ENCODE results near the gene OSBP2. TPM values are rescaled to one million over a fixed set of nuclear protein-coding genes. Genes with fewer than 3 reads are reported as not detected.

OSBP2 gene
- total and polyA plus RNA-seq, 2 donors: 0.46 to 1.4 TPM

DNA sequence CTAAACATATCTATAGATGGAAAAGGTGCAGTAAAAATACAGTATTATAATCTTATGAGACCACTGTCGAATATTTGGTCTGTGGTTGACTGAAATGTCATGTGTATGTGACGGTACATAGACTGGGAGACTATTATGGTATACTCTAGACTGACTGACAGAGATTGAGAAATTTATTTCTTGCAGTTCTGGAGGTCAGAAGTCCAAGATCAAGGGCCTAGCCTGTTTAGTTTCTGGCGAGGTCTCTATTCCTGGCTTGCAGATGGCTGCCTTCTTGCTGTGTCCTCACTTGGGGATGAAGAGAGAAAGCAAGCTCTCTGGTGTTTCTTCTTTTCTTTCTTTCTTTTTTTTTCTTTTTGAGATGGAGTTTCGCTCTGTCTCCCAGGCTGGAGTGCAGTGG, 7.3 kb upstream of the OSBP2 start:
- H3K9me3 ChIP-seq (ENCODE audit: control insufficient read depth in 2 of 2, insufficient read depth in 1 of 2, low read length in 1 of 2): no peaks in the 10 kb centered on the region
- no peak for DNase-seq (ENCODE audit: low read depth in 6 of 9, low spot score in 9 of 9)
- H3K27ac ChIP-seq (ENCODE audit: low read depth in 1 of 2, low read length in 1 of 2): no peak overlapping the region
- no peak overlapping the region for H3K4me3 ChIP-seq (ENCODE audit: low read length in 2 of 2)
- 95% methylated on average over 4 of the region's 4 CpGs for WGBS
- H3K4me1 ChIP-seq (ENCODE audit: control insufficient read depth in 2 of 2, insufficient read depth in 2 of 2, low read length in 2 of 2): no peaks in the 10 kb centered on the region
- H3K36me3 ChIP-seq (ENCODE audit: control insufficient read depth in 2 of 2, insufficient read depth in 2 of 2, low read length in 1 of 2): no peaks in the 10 kb centered on the region
- peaks cover 0 to 11% of the 10 kb centered on the region in 2 donors for H3K27me3 ChIP-seq (ENCODE audit: control insufficient read depth in 2 of 2, insufficient read depth in 1 of 2, low read length in 1 of 2)

DNA sequence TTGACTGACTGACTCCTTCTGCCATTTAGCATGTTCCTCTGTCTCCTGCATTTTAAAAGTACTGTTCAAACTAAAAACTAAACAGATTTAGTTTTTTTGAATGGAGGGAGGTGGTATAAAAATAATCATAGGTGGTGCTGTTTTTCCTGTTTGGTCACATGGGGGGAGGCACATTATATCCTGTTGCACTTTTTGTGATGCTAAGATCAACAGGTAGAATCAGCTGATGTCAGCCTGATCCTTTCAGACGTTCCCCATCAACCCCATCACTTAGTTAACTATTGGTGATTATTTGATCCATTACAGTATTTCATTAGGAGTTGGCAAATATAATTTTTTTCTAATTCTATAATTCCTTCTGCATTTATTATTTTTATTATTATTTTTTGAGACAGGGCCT, 5.1 kb upstream of the OSBP2 start:
- Histone ChIP-seq H3K4me3 (ENCODE audit: low read length in 2 of 2) (no peak overlapping the region), H3K27ac (ENCODE audit: low read depth in 1 of 2, low read length in 1 of 2) (no peak overlapping the region)

DNA sequence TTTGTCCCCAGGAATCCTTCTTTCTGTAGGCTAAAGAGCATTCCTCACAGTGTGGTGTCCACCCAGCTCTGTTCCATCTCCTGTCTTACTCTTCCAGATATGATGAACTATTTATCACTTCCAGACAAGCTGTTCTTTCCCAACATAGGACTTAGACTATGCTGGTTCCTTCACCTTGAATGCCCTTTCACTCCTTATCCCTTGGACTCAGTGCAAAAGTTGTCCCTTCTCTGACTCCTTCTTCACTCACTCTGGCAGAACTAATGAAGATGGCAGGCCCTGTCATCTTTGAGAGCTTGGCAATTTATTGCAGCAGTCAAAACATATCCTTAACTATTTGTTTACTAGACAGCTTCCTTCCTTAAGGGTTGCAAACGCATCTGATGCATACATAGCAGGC, 3.5 kb upstream of the OSBP2 start:
- H3K27ac ChIP-seq (ENCODE audit: low read depth in 1 of 2, low read length in 1 of 2): no peak overlapping the region
- WGBS: 90% methylated on average over 1 of the region's 1 CpG
- peaks cover 3 to 5% of the 10 kb centered on the region in 2 donors for H3K4me1 ChIP-seq (ENCODE audit: control insufficient read depth in 2 of 2, insufficient read depth in 2 of 2, low read length in 2 of 2)
- H3K36me3 ChIP-seq (ENCODE audit: control insufficient read depth in 2 of 2, insufficient read depth in 2 of 2, low read length in 1 of 2): no peaks in the 10 kb centered on the region
- H3K27me3 ChIP-seq (ENCODE audit: control insufficient read depth in 2 of 2, insufficient read depth in 1 of 2, low read length in 1 of 2): peaks cover 32 to 46% of the 10 kb centered on the region in 2 donors
- peaks cover 0 to 3% of the 10 kb centered on the region in 2 donors for H3K9me3 ChIP-seq (ENCODE audit: control insufficient read depth in 2 of 2, insufficient read depth in 1 of 2, low read length in 1 of 2)
- H3K4me3 ChIP-seq (ENCODE audit: low read length in 2 of 2): no peak overlapping the region
- DNase-seq (ENCODE audit: low read depth in 6 of 9, low spot score in 9 of 9): no peak

More for the DNA sequence above, 5.1 kb upstream of the OSBP2 start:
- Histone ChIP-seq H3K9me3 (ENCODE audit: control insufficient read depth in 2 of 2, insufficient read depth in 1 of 2, low read length in 1 of 2) (no peaks in the 10 kb centered on the region), H3K36me3 (ENCODE audit: control insufficient read depth in 2 of 2, insufficient read depth in 2 of 2, low read length in 1 of 2) (no peaks in the 10 kb centered on the region), H3K4me1 (ENCODE audit: control insufficient read depth in 2 of 2, insufficient read depth in 2 of 2, low read length in 2 of 2) (peaks cover 3 to 5% of the 10 kb centered on the region in 2 donors), H3K27me3 (ENCODE audit: control insufficient read depth in 2 of 2, insufficient read depth in 1 of 2, low read length in 1 of 2) (peaks cover 17 to 31% of the 10 kb centered on the region in 2 donors)
- 79% methylated on average over 1 of the region's 1 CpG for WGBS
- no peak for DNase-seq (ENCODE audit: low read depth in 6 of 9, low spot score in 9 of 9)

- Histone ChIP-seq H3K27ac (ENCODE audit: low read depth in 1 of 2, low read length in 1 of 2) (peak overlapping the region in 1 of 2 donors; percentile 31), H3K27me3 (ENCODE audit: control insufficient read depth in 2 of 2, insufficient read depth in 1 of 2, low read length in 1 of 2) (peaks cover 36 to 66% of the 10 kb centered on the region in 2 donors), H3K4me1 (ENCODE audit: control insufficient read depth in 2 of 2, insufficient read depth in 2 of 2, low read length in 2 of 2) (peaks cover 3 to 5% of the 10 kb centered on the region in 2 donors), H3K36me3 (ENCODE audit: control insufficient read depth in 2 of 2, insufficient read depth in 2 of 2, low read length in 1 of 2) (no peaks in the 10 kb centered on the region), H3K9me3 (ENCODE audit: control insufficient read depth in 2 of 2, insufficient read depth in 1 of 2, low read length in 1 of 2) (peaks cover 0 to 3% of the 10 kb centered on the region in 2 donors), H3K4me3 (ENCODE audit: low read length in 2 of 2) (peak overlapping the region; percentile 33 to 50)
- 1% methylated on average over 38 of the region's 38 CpGs for WGBS
- peak in 2 of 9 donors; percentile 2 to 27 for DNase-seq (ENCODE audit: low read depth in 6 of 9, low spot score in 9 of 9)
Measured at GRCh38 chr22:30694171-30694639, 469 bp upstream of the OSBP2 start.

GRCh38 chr22:30695351-30695851, 727 bp downstream of the OSBP2 start:
- Histone ChIP-seq H3K9me3 (ENCODE audit: control insufficient read depth in 2 of 2, insufficient read depth in 1 of 2, low read length in 1 of 2) (peaks cover 0 to 3% of the 10 kb centered on the region in 2 donors), H3K27ac (ENCODE audit: low read depth in 1 of 2, low read length in 1 of 2) (no peak overlapping the region), H3K36me3 (ENCODE audit: control insufficient read depth in 2 of 2, insufficient read depth in 2 of 2, low read length in 1 of 2) (no peaks in the 10 kb centered on the region), H3K4me3 (ENCODE audit: low read length in 2 of 2) (no peak overlapping the region), H3K27me3 (ENCODE audit: control insufficient read depth in 2 of 2, insufficient read depth in 1 of 2, low read length in 1 of 2) (peaks cover 39 to 66% of the 10 kb centered on the region in 2 donors), H3K4me1 (ENCODE audit: control insufficient read depth in 2 of 2, insufficient read depth in 2 of 2, low read length in 2 of 2) (peaks cover 3 to 5% of the 10 kb centered on the region in 2 donors)
- DNase-seq (ENCODE audit: low read depth in 6 of 9, low spot score in 9 of 9): no peak
- WGBS: 89% methylated on average over 15 of the region's 15 CpGs

- WGBS: 96% methylated on average over 7 of the region's 7 CpGs
- H3K27ac ChIP-seq (ENCODE audit: low read depth in 1 of 2, low read length in 1 of 2): no peak overlapping the region
- no peak for DNase-seq (ENCODE audit: low read depth in 6 of 9, low spot score in 9 of 9)
- no peaks in the 10 kb centered on the region for H3K36me3 ChIP-seq (ENCODE audit: control insufficient read depth in 2 of 2, insufficient read depth in 2 of 2, low read length in 1 of 2)
- H3K27me3 ChIP-seq (ENCODE audit: control insufficient read depth in 2 of 2, insufficient read depth in 1 of 2, low read length in 1 of 2): peaks cover 39 to 66% of the 10 kb centered on the region in 2 donors
- no peak overlapping the region for H3K4me3 ChIP-seq (ENCODE audit: low read length in 2 of 2)
- H3K9me3 ChIP-seq (ENCODE audit: control insufficient read depth in 2 of 2, insufficient read depth in 1 of 2, low read length in 1 of 2): peaks cover 0 to 3% of the 10 kb centered on the region in 2 donors
- H3K4me1 ChIP-seq (ENCODE audit: control insufficient read depth in 2 of 2, insufficient read depth in 2 of 2, low read length in 2 of 2): peaks cover 3 to 5% of the 10 kb centered on the region in 2 donors
Measured at GRCh38 chr22:30695871-30696655, 1.4 kb downstream of the OSBP2 start.

- H3K36me3 ChIP-seq (ENCODE audit: control insufficient read depth in 2 of 2, insufficient read depth in 2 of 2, low read length in 1 of 2): no peaks in the 10 kb centered on the region
- WGBS: 97% methylated on average over 7 of the region's 7 CpGs
- no peak overlapping the region for H3K4me3 ChIP-seq (ENCODE audit: low read length in 2 of 2)
- peaks cover 3 to 5% of the 10 kb centered on the region in 2 donors for H3K4me1 ChIP-seq (ENCODE audit: control insufficient read depth in 2 of 2, insufficient read depth in 2 of 2, low read length in 2 of 2)
- H3K9me3 ChIP-seq (ENCODE audit: control insufficient read depth in 2 of 2, insufficient read depth in 1 of 2, low read length in 1 of 2): peaks cover 0 to 3% of the 10 kb centered on the region in 2 donors
- no peak overlapping the region for H3K27ac ChIP-seq (ENCODE audit: low read depth in 1 of 2, low read length in 1 of 2)
- no peak for DNase-seq (ENCODE audit: low read depth in 6 of 9, low spot score in 9 of 9)
- peaks cover 35 to 50% of the 10 kb centered on the region in 2 donors for H3K27me3 ChIP-seq (ENCODE audit: control insufficient read depth in 2 of 2, insufficient read depth in 1 of 2, low read length in 1 of 2)
Measured at GRCh38 chr22:30697975-30698374, 3.3 kb downstream of the OSBP2 start.

- H3K4me3 ChIP-seq (ENCODE audit: low read length in 2 of 2): no peak overlapping the region
- WGBS: 96% methylated on average over 1 of the region's 1 CpG
- H3K36me3 ChIP-seq (ENCODE audit: control insufficient read depth in 2 of 2, insufficient read depth in 2 of 2, low read length in 1 of 2): no peaks in the 10 kb centered on the region
- peaks cover 4 to 13% of the 10 kb centered on the region in 2 donors for H3K27me3 ChIP-seq (ENCODE audit: control insufficient read depth in 2 of 2, insufficient read depth in 1 of 2, low read length in 1 of 2)
- no peak for DNase-seq (ENCODE audit: low read depth in 6 of 9, low spot score in 9 of 9)
- H3K9me3 ChIP-seq (ENCODE audit: control insufficient read depth in 2 of 2, insufficient read depth in 1 of 2, low read length in 1 of 2): no peaks in the 10 kb centered on the region
- H3K27ac ChIP-seq (ENCODE audit: low read depth in 1 of 2, low read length in 1 of 2): no peak overlapping the region
- peaks cover 0 to 7% of the 10 kb centered on the region in 2 donors for H3K4me1 ChIP-seq (ENCODE audit: control insufficient read depth in 2 of 2, insufficient read depth in 2 of 2, low read length in 2 of 2)
Measured at GRCh38 chr22:30701872-30702271, 7.2 kb downstream of the OSBP2 start.

DNA sequence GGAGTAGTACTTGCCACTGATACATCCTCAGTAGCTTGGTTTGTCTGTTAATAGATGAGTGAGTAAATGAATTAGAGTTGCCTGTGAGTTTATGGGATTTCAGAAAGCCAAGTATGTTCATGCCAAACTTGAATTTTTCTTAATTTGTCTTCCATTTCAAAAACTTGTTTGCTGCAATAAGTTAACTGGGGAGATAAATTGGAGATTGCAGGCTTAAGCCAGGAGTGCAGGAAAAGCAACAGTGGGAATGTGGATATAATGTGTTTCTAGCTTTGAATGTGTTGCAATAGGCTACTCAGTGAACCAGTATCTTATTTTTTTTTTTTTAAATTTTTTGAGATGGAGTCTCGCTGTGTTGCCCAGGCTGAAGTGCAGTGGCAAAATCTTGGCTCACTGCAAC, 8.2 kb downstream of the OSBP2 start:
- WGBS: 94% methylated on average over 1 of the region's 1 CpG

More for the DNA sequence above, 8.2 kb downstream of the OSBP2 start:
- DNase-seq (ENCODE audit: low read depth in 6 of 9, low spot score in 9 of 9): no peak
- peaks cover 0 to 7% of the 10 kb centered on the region in 2 donors for H3K4me1 ChIP-seq (ENCODE audit: control insufficient read depth in 2 of 2, insufficient read depth in 2 of 2, low read length in 2 of 2)
- no peak overlapping the region for H3K27ac ChIP-seq (ENCODE audit: low read depth in 1 of 2, low read length in 1 of 2)
- H3K4me3 ChIP-seq (ENCODE audit: low read length in 2 of 2): no peak overlapping the region
- H3K36me3 ChIP-seq (ENCODE audit: control insufficient read depth in 2 of 2, insufficient read depth in 2 of 2, low read length in 1 of 2): no peaks in the 10 kb centered on the region
- H3K9me3 ChIP-seq (ENCODE audit: control insufficient read depth in 2 of 2, insufficient read depth in 1 of 2, low read length in 1 of 2): no peaks in the 10 kb centered on the region
- peaks cover 4% of the 10 kb centered on the region in 2 donors for H3K27me3 ChIP-seq (ENCODE audit: control insufficient read depth in 2 of 2, insufficient read depth in 1 of 2, low read length in 1 of 2)
